Naive thymus-derived CD4-positive, alpha-beta T cell (primary cell): ENCODE measurements around the gene CPSF7. TPM values are rescaled to one million over a fixed set of nuclear protein-coding genes. Genes with fewer than 3 reads are reported as not detected.
"Not testable (repeated sequence)": the region's sequence is repeated elsewhere in the genome, so short reads cannot be mapped to it uniquely, and the experiment has no call there.

Experiments
- ATAC-seq: fragments of 150-1000 bp; cut with Tn5 transposase; 2 replicates; pipeline ENCODE4 v1.10.0; 2021; ENCODE audit warnings: mild to moderate bottlenecking, moderate library complexity
- CTCF ChIA-PET: fragments of 350-600 bp; sonication (Branson Sonifier 250); formaldehyde crosslinking; loops from one replicate; lab custom pipeline; 2021; ENCODE audit warnings: antibody characterized with exemption; lab: Charles Lee
- POLR2A ChIA-PET: fragments of 350-600 bp; sonication (Branson Sonifier 250); formaldehyde crosslinking; loops from one replicate; lab custom pipeline; 2021; ENCODE audit warnings: antibody characterized with exemption, inconsistent platforms; lab: Charles Lee
- DNase-seq, 9 donors: peaks; one replicate each; pipeline versions ENCODE4 v3.0.0 to v3.0.0-alpha.2; 2020 to 2022; ENCODE audit warnings: mixed read lengths in 1 of 9
- H3K27ac ChIP-seq: one replicate; pipeline ENCODE4 v1.7.0; 2013; ENCODE audit warnings: mild to moderate bottlenecking, low read depth, low read length, moderate library complexity
- H3K27me3 ChIP-seq, 2 donors: one replicate each; pipeline ENCODE4 v1.7.0; 2013; ENCODE audit warnings: low read length in 2 of 2, mild to moderate bottlenecking in 2 of 2, moderate library complexity in 2 of 2; ENCODE audit not compliant: control insufficient read depth in 2 of 2, insufficient read depth in 2 of 2
- H3K36me3 ChIP-seq, 3 experiments: 1 replicate in 2 of 3; 2 replicates in 1 of 3; pipeline ENCODE4 v1.7.0; 2013; ENCODE audit warnings: low read length in 3 of 3, mild to moderate bottlenecking in 3 of 3, moderate library complexity in 1 of 3; ENCODE audit not compliant: insufficient read depth in 3 of 3, control insufficient read depth in 2 of 3
- H3K4me1 ChIP-seq, 2 donors: one replicate each; pipeline ENCODE4 v1.7.0; 2013; ENCODE audit warnings: low read length in 2 of 2, mild to moderate bottlenecking in 2 of 2, moderate library complexity in 1 of 2; ENCODE audit not compliant: control insufficient read depth in 2 of 2, insufficient read depth in 2 of 2
- H3K4me3 ChIP-seq: 2 replicates; pipeline ENCODE4 v1.7.0; 2013; ENCODE audit warnings: mild to moderate bottlenecking, low read length
- H3K9me3 ChIP-seq, 3 experiments: 1 replicate in 2 of 3; 2 replicates in 1 of 3; pipeline ENCODE4 v1.7.0; 2013; ENCODE audit warnings: low read length in 3 of 3; ENCODE audit not compliant: control insufficient read depth in 2 of 3
- H3K27ac Mint-ChIP-seq, 9 donors: one replicate each; pipeline ENCODE4 v1.8.0; 2020 to 2022; ENCODE audit warnings: mixed read lengths in 9 of 9, mild to moderate bottlenecking in 8 of 9, moderate library complexity in 5 of 9, inconsistent platforms in 2 of 9
- H3K27me3 Mint-ChIP-seq, 5 donors: one replicate each; pipeline ENCODE4 v1.8.0; 2021 to 2022; ENCODE audit warnings: mixed read lengths in 5 of 5, mild to moderate bottlenecking in 1 of 5
- H3K36me3 Mint-ChIP-seq, 5 donors: one replicate each; pipeline ENCODE4 v1.8.0; 2020 to 2022; ENCODE audit warnings: mixed read lengths in 5 of 5, mild to moderate bottlenecking in 3 of 5, inconsistent platforms in 1 of 5
- H3K4me1 Mint-ChIP-seq, 7 donors: one replicate each; pipeline ENCODE4 v1.8.0; 2020 to 2022; ENCODE audit warnings: mixed read lengths in 7 of 7, mild to moderate bottlenecking in 3 of 7, inconsistent platforms in 1 of 7
- H3K4me3 Mint-ChIP-seq, 10 donors: one replicate each; pipeline ENCODE4 v1.8.0; 2020 to 2022; ENCODE audit warnings: mild to moderate bottlenecking in 10 of 10, mixed read lengths in 10 of 10, moderate library complexity in 6 of 10, inconsistent platforms in 2 of 10
- H3K9me3 Mint-ChIP-seq, 11 donors: one replicate each; pipeline ENCODE4 v1.8.0; 2020 to 2022; ENCODE audit warnings: mixed read lengths in 11 of 11, mild to moderate bottlenecking in 4 of 11, inconsistent platforms in 1 of 11, moderate library complexity in 1 of 11
- intact Hi-C, 2 donors: fragments of 100-400 bp; cut with micrococcal nuclease; formaldehyde crosslinking; loops; one replicate each; pipeline ENCODE4 v1.15.1; 2023
- polyA plus RNA-seq, 2 donors: library from polyadenylated mRNA; unstranded; fragments of 300-500 nt; fragmentation: Illumina TruSeq; gene quantifications; one replicate each; pipeline ENCODE4 v1.2.3, GENCODE V29; 2021
- total RNA-seq, 6 experiments: library from RNA in 5 of 6; stranded (reverse) in 5 of 6; gene quantifications; 1 replicate in 5 of 6; 2 replicates in 1 of 6; pipeline ENCODE4 v1.2.3 and lab custom pipeline; 2021 to 2026

Gene CPSF7
- total and polyA plus RNA-seq, 7 experiments from 2014 or later: 27.5 to 174 (median 113) TPM

DNA sequence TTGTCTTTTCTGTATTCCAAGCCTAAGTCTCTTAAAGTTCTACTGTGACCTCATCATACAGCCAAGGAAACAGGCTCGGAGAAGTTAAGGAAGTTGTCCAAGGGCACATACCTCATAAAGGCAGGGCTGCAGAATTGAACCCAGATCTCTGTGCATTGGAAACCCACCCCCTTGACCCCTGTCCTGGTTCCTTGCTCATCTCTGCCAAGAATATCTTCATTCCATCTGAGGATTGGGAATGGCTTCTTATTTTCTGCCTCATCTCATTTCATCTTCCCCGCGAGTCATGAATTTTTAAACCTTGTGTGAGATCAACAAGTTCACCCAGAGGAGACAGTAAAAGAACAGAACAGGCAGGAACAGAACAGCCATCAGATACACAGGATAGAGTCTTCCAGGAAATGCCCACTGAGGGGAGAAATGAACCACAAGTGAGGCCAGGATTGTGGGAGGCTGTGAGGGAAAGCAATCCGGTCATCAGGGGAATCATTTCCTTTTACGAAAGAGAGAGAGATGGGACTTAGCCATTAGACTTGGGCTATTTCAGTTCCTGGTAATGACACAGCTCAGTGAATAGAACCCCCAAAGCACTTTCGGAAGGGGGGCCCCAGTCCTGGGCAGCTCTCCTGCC lies 44.4 kb upstream of the CPSF7 start:
- no peak for ATAC-seq
- POLR2A ChIA-PET: no interaction called here
- Mint-ChIP-seq H3K4me3 (no peak overlapping the region), H3K36me3 (peaks cover 0 to 21% (median 6%) of the 10 kb centered on the region in 5 donors), H3K4me1 (peaks cover 0 to 8% (median 6%) of the 10 kb centered on the region in 7 donors), H3K27me3 (no peaks in the 10 kb centered on the region), H3K27ac (peak overlapping the region in 2 of 9 donors; percentile 14 to 19), H3K9me3 (no peaks in the 10 kb centered on the region)
- Histone ChIP-seq H3K27ac (no peak overlapping the region), H3K4me1 (peaks cover 5 to 6% of the 10 kb centered on the region in 2 donors), H3K9me3 (no peaks in the 10 kb centered on the region), H3K4me3 (no peak overlapping the region), H3K27me3 (no peaks in the 10 kb centered on the region), H3K36me3 (peaks cover 0 to 32% (median 0%) of the 10 kb centered on the region in 3 experiments)
- CTCF ChIA-PET: interaction anchor here (6.5 kb wide), 1 partner anchor 43 kb away, joined by 37 read pairs; no protein-coding TSS in a partner anchor
- intact Hi-C loops: no loop called here
- no peak for DNase-seq

DNA sequence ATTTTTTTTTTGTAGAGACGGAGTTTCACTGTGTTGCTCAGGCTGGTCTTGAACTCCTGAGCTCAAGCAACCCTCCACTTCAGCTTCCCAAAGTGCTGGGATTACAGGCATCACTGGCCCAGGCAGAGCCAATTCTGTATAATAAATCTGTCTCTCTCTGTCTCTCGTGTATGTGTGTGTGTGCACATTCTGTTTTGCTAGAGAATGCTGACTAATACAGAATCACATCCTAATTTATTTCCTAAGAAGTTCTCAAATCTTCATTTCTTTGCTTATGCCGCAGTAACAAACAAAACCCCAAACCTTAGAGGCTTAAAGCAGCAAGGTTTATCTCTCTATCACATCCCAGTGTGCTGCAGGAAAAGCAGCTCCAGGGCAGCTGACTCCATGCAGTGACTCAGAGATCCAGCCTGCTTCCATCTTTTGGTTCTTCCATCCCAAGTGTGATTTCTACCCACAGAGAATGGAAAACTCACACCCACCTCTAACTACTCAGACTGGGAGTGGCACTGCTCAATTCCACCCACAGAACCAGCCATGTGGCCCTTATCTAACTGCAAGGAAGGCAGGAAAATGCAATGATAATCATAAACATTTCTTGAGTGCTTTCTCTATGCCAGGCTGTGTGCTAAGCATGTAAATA lies 43.7 kb upstream of the CPSF7 start:
- H3K9me3 ChIP-seq: no peaks in the 10 kb centered on the region
- H3K36me3 ChIP-seq: peaks cover 0 to 32% (median 0%) of the 10 kb centered on the region in 3 experiments
- Mint-ChIP-seq H3K36me3 (peaks cover 0 to 26% (median 6%) of the 10 kb centered on the region in 5 donors), H3K9me3 (no peaks in the 10 kb centered on the region), H3K27ac (peak overlapping the region in 3 of 9 donors; percentile 14 to 43 (median 19)), H3K4me1 (peaks cover 0 to 8% (median 6%) of the 10 kb centered on the region in 7 donors), H3K27me3 (no peaks in the 10 kb centered on the region), H3K4me3 (no peak overlapping the region)
- ChIA-PET CTCF (no interaction called here), POLR2A (no interaction called here)
- DNase-seq (no peak), ATAC-seq (no peak)
- peaks cover 5 to 6% of the 10 kb centered on the region in 2 donors for H3K4me1 ChIP-seq
- H3K27me3 ChIP-seq: no peaks in the 10 kb centered on the region
- no peak overlapping the region for H3K4me3 ChIP-seq
- no peak overlapping the region for H3K27ac ChIP-seq
- intact Hi-C loops: no loop called here

DNA sequence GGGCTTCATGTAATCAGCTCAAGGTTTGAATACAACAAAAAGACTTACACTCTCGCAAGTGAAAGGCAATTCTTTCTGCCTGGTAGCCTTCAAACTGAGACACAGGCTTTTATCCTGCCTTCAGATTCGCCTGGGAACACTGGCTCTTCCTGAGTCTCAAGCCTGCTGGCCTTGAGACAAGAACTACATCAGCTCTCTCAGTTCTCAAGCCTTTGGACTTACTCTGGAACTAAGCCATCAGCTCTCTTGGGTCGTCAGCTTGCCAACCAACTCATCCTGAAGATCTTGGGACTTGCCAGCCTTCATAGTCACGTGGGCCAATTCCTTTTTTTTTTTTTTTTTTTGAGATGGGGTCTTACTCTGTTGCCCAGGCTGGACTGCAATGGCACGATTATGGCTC lies 43.1 kb upstream of the CPSF7 start:
- Histone ChIP-seq H3K9me3 (no peaks in the 10 kb centered on the region), H3K27me3 (no peaks in the 10 kb centered on the region), H3K4me3 (no peak overlapping the region), H3K4me1 (peaks cover 2 to 4% of the 10 kb centered on the region in 2 donors), H3K27ac (no peak overlapping the region), H3K36me3 (peaks cover 0 to 34% (median 0%) of the 10 kb centered on the region in 3 experiments)
- H3K27ac Mint-ChIP-seq: peak overlapping the region in 2 of 9 donors; percentile 18 to 40
- peaks cover 0 to 6% (median 1%) of the 10 kb centered on the region in 7 donors for H3K4me1 Mint-ChIP-seq
- no peaks in the 10 kb centered on the region for H3K27me3 Mint-ChIP-seq
- ChIA-PET POLR2A (no interaction called here), CTCF (no interaction called here)
- no peaks in the 10 kb centered on the region for H3K9me3 Mint-ChIP-seq
- H3K4me3 Mint-ChIP-seq: no peak overlapping the region
- intact Hi-C loops: no loop called here
- DNase-seq: no peak
- no peak for ATAC-seq
- H3K36me3 Mint-ChIP-seq: peaks cover 0 to 30% (median 7%) of the 10 kb centered on the region in 5 donors

DNA sequence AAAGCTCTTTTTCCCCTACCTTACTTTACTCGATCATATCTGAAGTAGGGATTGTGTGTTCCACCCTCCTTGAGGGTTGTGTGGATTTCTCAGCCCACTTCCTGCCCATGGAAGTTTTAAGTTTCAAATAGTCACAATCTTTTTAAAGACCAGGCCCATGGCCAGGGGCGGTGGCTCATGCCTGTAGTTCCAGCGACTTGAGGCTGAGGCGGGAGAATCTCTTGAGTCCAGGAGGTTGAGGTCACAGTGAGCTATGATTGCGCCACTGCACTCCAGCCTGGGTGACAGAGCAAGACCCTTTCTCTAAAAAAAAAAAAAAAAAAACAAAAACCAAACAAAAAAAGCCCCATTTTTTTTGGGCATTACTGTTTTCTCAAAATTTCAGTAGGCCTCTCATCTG lies 42.5 kb upstream of the CPSF7 start:
- peak overlapping the region in 2 of 9 donors; percentile 18 to 40 for H3K27ac Mint-ChIP-seq
- H3K27me3 ChIP-seq: no peaks in the 10 kb centered on the region
- H3K27ac ChIP-seq: no peak overlapping the region
- H3K27me3 Mint-ChIP-seq: no peaks in the 10 kb centered on the region
- H3K4me1 ChIP-seq: no peaks in the 10 kb centered on the region
- DNase-seq (no peak), ATAC-seq (no peak)
- intact Hi-C loops: no loop called here
- no peaks in the 10 kb centered on the region for H3K9me3 Mint-ChIP-seq
- H3K36me3 ChIP-seq: peaks cover 0 to 36% (median 0%) of the 10 kb centered on the region in 3 experiments
- no peak overlapping the region for H3K4me3 Mint-ChIP-seq
- peaks cover 3 to 30% (median 8%) of the 10 kb centered on the region in 5 donors for H3K36me3 Mint-ChIP-seq
- ChIA-PET CTCF (interaction anchor here (0.6 kb wide), 2 partner anchors 12 to 31 kb away, joined by 4 read pairs; no protein-coding TSS in a partner anchor), POLR2A (interaction anchor here (0.7 kb wide), 1 partner anchor 261 kb away, joined by 5 read pairs; no protein-coding TSS in a partner anchor)
- no peak overlapping the region for H3K4me3 ChIP-seq
- no peaks in the 10 kb centered on the region for H3K9me3 ChIP-seq
- H3K4me1 Mint-ChIP-seq: peaks cover 0 to 4% (median 0%) of the 10 kb centered on the region in 7 donors

DNA sequence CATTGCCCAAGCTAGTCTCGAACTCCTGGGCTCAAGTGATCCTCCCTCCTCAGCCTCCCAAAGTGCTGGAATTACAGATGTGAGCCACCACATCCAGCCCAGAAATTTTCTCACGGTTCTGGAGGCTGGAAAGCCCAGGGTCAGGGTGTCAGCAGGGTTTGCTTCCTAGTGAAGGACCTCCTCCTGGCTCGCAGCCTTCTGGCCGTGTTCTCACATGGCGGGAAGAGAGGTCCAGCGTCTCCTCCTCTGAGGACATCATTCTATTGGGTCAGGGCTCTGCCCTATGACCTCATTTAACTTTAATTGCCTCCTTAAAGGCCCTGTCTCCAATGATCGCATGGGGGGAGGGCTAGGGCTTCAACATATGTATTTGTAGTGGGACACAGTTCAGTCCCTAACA lies 38.2 kb upstream of the CPSF7 start:
- ChIA-PET CTCF (no interaction called here), POLR2A (no interaction called here)
- Mint-ChIP-seq H3K36me3 (peaks cover 4 to 23% (median 4%) of the 10 kb centered on the region in 5 donors), H3K9me3 (no peaks in the 10 kb centered on the region), H3K4me1 (peaks cover 0 to 2% (median 0%) of the 10 kb centered on the region in 7 donors), H3K4me3 (no peak overlapping the region), H3K27me3 (no peaks in the 10 kb centered on the region), H3K27ac (no peak overlapping the region)
- no peak for ATAC-seq
- H3K27ac ChIP-seq: no peak overlapping the region
- no peaks in the 10 kb centered on the region for H3K4me1 ChIP-seq
- no peaks in the 10 kb centered on the region for H3K9me3 ChIP-seq
- no peak for DNase-seq
- intact Hi-C loops: no loop called here
- H3K27me3 ChIP-seq: no peaks in the 10 kb centered on the region
- H3K4me3 ChIP-seq: no peak overlapping the region
- H3K36me3 ChIP-seq: peaks cover 0 to 28% (median 0%) of the 10 kb centered on the region in 3 experiments

DNA sequence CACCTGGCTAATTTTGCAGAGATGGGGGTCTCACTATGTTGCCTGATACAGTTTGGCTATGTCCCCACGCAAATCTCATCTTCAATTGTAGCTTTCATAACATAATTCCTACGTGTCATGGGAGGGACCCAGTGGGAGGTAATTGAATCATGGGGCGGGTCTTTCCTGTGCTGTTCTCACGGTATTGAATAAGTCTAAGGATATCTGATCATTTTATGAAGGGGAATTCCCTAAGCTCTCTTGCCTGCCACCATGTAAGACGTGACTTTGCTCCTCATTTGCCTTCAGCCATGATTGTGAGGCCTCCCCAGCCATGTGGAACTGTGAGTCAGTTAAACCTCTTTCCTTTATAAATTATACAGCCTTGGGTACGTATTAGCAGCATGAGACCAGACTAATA lies 37.8 kb upstream of the CPSF7 start:
- H3K4me1 Mint-ChIP-seq, H3K9me3 Mint-ChIP-seq, H3K4me3 ChIP-seq, DNase-seq, H3K4me1 ChIP-seq, intact Hi-C loops, H3K9me3 ChIP-seq, H3K4me3 Mint-ChIP-seq, POLR2A ChIA-PET, CTCF ChIA-PET, H3K27me3 ChIP-seq, H3K27ac Mint-ChIP-seq, H3K27ac ChIP-seq, H3K27me3 Mint-ChIP-seq, ATAC-seq: not testable (repeated sequence)
- H3K36me3 Mint-ChIP-seq: peaks cover 4 to 19% (median 4%) of the 10 kb centered on the region in 5 donors
- H3K36me3 ChIP-seq: peaks cover 0 to 24% (median 0%) of the 10 kb centered on the region in 3 experiments
